K562 (cell line): ENCODE results near the gene SNAP23. TPM values are rescaled to one million over a fixed set of nuclear protein-coding genes. Genes with fewer than 3 reads are reported as not detected.
A peak's percentile ranks its signal among the peaks of the same experiment; 100 is the strongest.

Experiments used
- ATAC-seq: fragments of 200-7000 bp; cut with Tn5 transposase; 3 replicates; pipeline ENCODE4 v1.9.1; 2020; ENCODE audit warnings: moderate library complexity
- BruUV-seq: library from RNA; stranded (reverse); fragments of 400-500 nt; replicated peaks from 2 replicates; lab custom pipeline; 2021; lab: Mats Ljungman, UMichigan
- CTCF ChIA-PET: fragments of 300-600 bp; formaldehyde crosslinking; extraction: SDS; loops from one replicate; lab custom pipeline; 2021; ENCODE audit warnings: low intra/inter-chr PET ratio; lab: Yijun Ruan, JAX
- POLR2A ChIA-PET: fragments of 300-600, 350-650 bp; sonication (Branson Sonifier 250); formaldehyde crosslinking; extraction: SDS; loops from one replicate; lab custom pipeline; 2021; ENCODE audit warnings: antibody characterized with exemption, inconsistent platforms; lab: Yijun Ruan, JAX
- DNase-seq, 4 experiments: peaks; one replicate each; pipeline versions ENCODE4 v3.0.0 to v3.0.0-alpha.2; 2011 to 2018; ENCODE audit warnings: low spot score in 3 of 4, mixed read lengths in 3 of 4; ENCODE audit errors: extremely low read depth in 1 of 4
- FAIRE-seq: peaks from 2 replicates; lab custom pipeline; 2011; peaks lifted over from hg19 to GRCh38; lab: Jason Lieb, UNC
- H2AFZ ChIP-seq: 2 replicates; pipeline ENCODE4 v1.6.0; 2011; ENCODE audit warnings: low read depth, low read length, control low read depth, inconsistent platforms
- H3K27ac ChIP-seq: fragments of 200-600 bp; 3 replicates; pipeline ENCODE4 v1.8.0; 2011; ENCODE audit warnings: low read depth, mild to moderate bottlenecking, control low read depth, inconsistent platforms, low read length, moderate library complexity, mixed read lengths; ENCODE audit errors: extremely low read depth
- H3K27me3 ChIP-seq, 2 experiments: fragments of 300-600 bp in 1 of 2; 2 replicates in 1 of 2; 3 replicates in 1 of 2; pipeline versions ENCODE4 v1.6.0 to v1.8.0; 2011; ENCODE audit warnings: inconsistent platforms in 2 of 2, low read length in 2 of 2, mild to moderate bottlenecking in 1 of 2, mixed read lengths in 1 of 2, moderate library complexity in 1 of 2; ENCODE audit not compliant: control insufficient read depth in 2 of 2, insufficient read depth in 2 of 2
- H3K36me3 ChIP-seq: fragments of 300-600 bp; 3 replicates; pipeline ENCODE4 v1.8.0; 2011; ENCODE audit warnings: mild to moderate bottlenecking, low read length, inconsistent platforms; ENCODE audit not compliant: control insufficient read depth, insufficient read depth
- H3K4me1 ChIP-seq, 2 experiments: fragments of 200-600 bp in 1 of 2; replicated peaks in 1 of 2; 2 replicates in 1 of 2; 3 replicates in 1 of 2; pipeline versions ENCODE4 v1.5.1 to v1.8.0; 2011; ENCODE audit warnings: inconsistent platforms in 2 of 2, low read length in 2 of 2, mild to moderate bottlenecking in 1 of 2, mixed read lengths in 1 of 2, moderate library complexity in 1 of 2; ENCODE audit not compliant: control insufficient read depth in 2 of 2, insufficient read depth in 2 of 2
- H3K4me2 ChIP-seq: 2 replicates; pipeline ENCODE4 v1.6.1; 2011; ENCODE audit warnings: low read length, control low read depth, inconsistent platforms, mixed read lengths; ENCODE audit not compliant: insufficient read depth
- H3K4me3 ChIP-seq: fragments of 200-600 bp; sonication (generic), shearing (Covaris generic); 2 replicates; pipeline ENCODE4 v1.5.1; 2016; ENCODE audit warnings: control low read depth, inconsistent platforms
- H3K79me2 ChIP-seq: fragments of 200-600 bp; 3 replicates; pipeline ENCODE4 v1.8.0; 2011; ENCODE audit warnings: low read length, inconsistent platforms; ENCODE audit not compliant: control insufficient read depth, insufficient read depth
- H3K9ac ChIP-seq, 2 experiments: 2 replicates each; pipeline versions ENCODE4 v1.6.0 to v1.6.1; 2011; ENCODE audit warnings: low read depth in 2 of 2, low read length in 2 of 2, control low read depth in 1 of 2, inconsistent platforms in 1 of 2, mild to moderate bottlenecking in 1 of 2, mixed read lengths in 1 of 2; ENCODE audit not compliant: insufficient read depth in 1 of 2
- H3K9me1 ChIP-seq: one replicate; pipeline ENCODE4 v1.6.0; 2011; ENCODE audit warnings: inconsistent platforms, mild to moderate bottlenecking, low read length, moderate library complexity; ENCODE audit not compliant: control insufficient read depth, insufficient read depth
- H3K9me3 ChIP-seq: replicated peaks from 2 replicates; pipeline ENCODE4 v1.5.1; 2011; ENCODE audit warnings: low read depth, low read length, inconsistent platforms; ENCODE audit not compliant: control insufficient read depth, insufficient read depth
- H4K20me1 ChIP-seq: replicated peaks from 2 replicates; pipeline ENCODE4 v1.6.1; 2011; ENCODE audit warnings: low read length, inconsistent platforms, mixed read lengths; ENCODE audit not compliant: control insufficient read depth, insufficient read depth
- CTBP1 ChIP-seq: fragments of 450-650 bp; IDR thresholded peaks from 2 replicates; pipeline ENCODE4 v1.6.1; 2016; ENCODE audit warnings: borderline replicate concordance
- EWSR1 ChIP-seq: fragments of 450-650 bp; IDR thresholded peaks from 2 replicates; pipeline ENCODE4 v1.6.1; 2018; ENCODE audit warnings: borderline replicate concordance, mild to moderate bottlenecking, low read depth, moderate library complexity; ENCODE audit not compliant: partially characterized antibody
- FIP1L1 ChIP-seq: fragments of 200-400 bp; formaldehyde crosslinking; IDR thresholded peaks from 2 replicates; pipeline ENCODE4 v1.6.1; 2018; ENCODE audit warnings: mild to moderate bottlenecking, low read depth, low read length; ENCODE audit not compliant: poor library complexity, severe bottlenecking
- KHSRP ChIP-seq: fragments of 450-650 bp; IDR thresholded peaks from 2 replicates; pipeline ENCODE4 v1.6.1; 2017
- MAFG ChIP-seq: fragments of 450-650 bp; conservative IDR thresholded peaks from 2 replicates; pipeline ENCODE4 v1.6.1; 2016; ENCODE audit warnings: missing genetic modification characterization, missing compliant biosample characterization
- SAP30 ChIP-seq: fragments of 200-600 bp; sonication (generic); IDR thresholded peaks from 2 replicates; pipeline ENCODE4 v1.6.1; 2012; ENCODE audit warnings: borderline replicate concordance, low read depth, mild to moderate bottlenecking, moderate library complexity, low read length, control low read depth, inconsistent platforms; ENCODE audit not compliant: insufficient read depth, poor library complexity, severe bottlenecking
- SIX5 ChIP-seq, 2 experiments: IDR thresholded peaks; 2 replicates each; pipeline ENCODE4 v1.6.1; 2011; ENCODE audit warnings: low read length in 2 of 2, borderline replicate concordance in 1 of 2, low read depth in 1 of 2, mild to moderate bottlenecking in 1 of 2, moderate library complexity in 1 of 2; ENCODE audit not compliant: insufficient read depth in 1 of 2
- STAT5A ChIP-seq: IDR thresholded peaks from 2 replicates; pipeline ENCODE4 v1.6.1; 2012; ENCODE audit warnings: low read length, inconsistent platforms, borderline replicate concordance
- ZNF316 ChIP-seq: fragments of 450-650 bp; IDR thresholded peaks from 2 replicates; pipeline ENCODE4 v1.6.1; 2016
- ZNF830 ChIP-seq: fragments of 250-450 bp; sonication (Bioruptor Pico); IDR thresholded peaks from 2 replicates; pipeline ENCODE4 v1.5.0; 2021; ENCODE audit warnings: mild to moderate bottlenecking
- WGBS: fragments of 100-300 bp; shearing (Covaris generic); methylation state at CpG from one replicate; pipeline ENCODE4 v1.1.6; 2016; ENCODE audit warnings: low coverage, mixed read lengths; ENCODE audit not compliant: insufficient coverage; ENCODE audit errors: missing lambda C conversion rate; 5-methylcytosine and 5-hydroxymethylcytosine counted together
- in situ Hi-C: fragments of 300-500 bp; cut with MboI; formaldehyde crosslinking; loops from 4 replicates; pipeline ENCODE4 v1.15.0; 2018; ENCODE audit warnings: inconsistent platforms, mixed read lengths
- intact Hi-C: fragments of 100-400 bp; cut with micrococcal nuclease; formaldehyde crosslinking; loops from 2 replicates; pipeline ENCODE4 v1.14.2; 2022
- polyA plus RNA-seq, 8 experiments: library from polyadenylated mRNA; depleted of rRNA in 4 of 8; stranded (reverse) in 5 of 8; unstranded in 3 of 8; fragments of >200 nt; fragmentation: Nextera tagmentation in 2 of 8; fragmentation: Illumina TruSeq in 1 of 8; extraction: Ambion mirVana in 2 of 8; extraction: Trizol in 1 of 8; gene quantifications; 2 replicates each; pipeline versions ENCODE4 v1.2.1 to v1.2.3, GENCODE V29; 2011 to 2014; ENCODE audit warnings: inconsistent platforms in 1 of 8, missing spikeins in 1 of 8
- total RNA-seq, 7 experiments: library from RNA; depleted of rRNA in 6 of 7; stranded (reverse); fragments of >200 nt in 6 of 7; fragmentation: Illumina TruSeq in 2 of 7; extraction: Trizol in 2 of 7; gene quantifications; 2 replicates each; pipeline versions ENCODE4 v1.2.1 to v1.2.3, GENCODE V29; 2011 to 2021; ENCODE audit warnings: low replicate concordance in 1 of 7
- TF ChIP-seq, protein P1 (sequence below): fragments of 250-450 bp; sonication (Bioruptor Pico); IDR thresholded peaks from 2 replicates; pipeline ENCODE4 v1.8.0; 2022; ENCODE audit warnings: moderate library complexity, mild to moderate bottlenecking, inconsistent platforms
- TF ChIP-seq, protein P2 (sequence below), 2 experiments: fragments of 450-650 bp in 1 of 2; IDR thresholded peaks; 2 replicates each; pipeline ENCODE4 v1.6.1; 2011 to 2017; ENCODE audit warnings: low read depth in 2 of 2, antibody characterized with exemption in 1 of 2, borderline replicate concordance in 1 of 2, low read length in 1 of 2, mild to moderate bottlenecking in 1 of 2, mixed read lengths in 1 of 2; ENCODE audit not compliant: control insufficient read depth in 1 of 2
- TF ChIP-seq, protein P3 (sequence below), 3 experiments: IDR thresholded peaks in 2 of 3; conservative IDR thresholded peaks in 1 of 3; 2 replicates each; pipeline ENCODE4 v1.5.1; 2011 to 2012; ENCODE audit warnings: low read length in 3 of 3, mild to moderate bottlenecking in 3 of 3, control low read depth in 2 of 3, improper control_type of control experiment in 1 of 3, inconsistent platforms in 1 of 3, low read depth in 1 of 3, mixed read lengths in 1 of 3, moderate library complexity in 1 of 3; ENCODE audit not compliant: insufficient read depth in 2 of 3
- TF ChIP-seq, protein P4 (sequence below): fragments of 450-650 bp; formaldehyde crosslinking; IDR thresholded peaks from 2 replicates; pipeline ENCODE4 v1.4.0; 2020; ENCODE audit warnings: mild to moderate bottlenecking, moderate library complexity

SNAP23 gene
- total and polyA plus RNA-seq, 9 of the 15 experiments (the other 6 are each of a cell fraction or from before 2014, with no cell fraction given): 78.9 to 168 (median 117) TPM

DNA sequence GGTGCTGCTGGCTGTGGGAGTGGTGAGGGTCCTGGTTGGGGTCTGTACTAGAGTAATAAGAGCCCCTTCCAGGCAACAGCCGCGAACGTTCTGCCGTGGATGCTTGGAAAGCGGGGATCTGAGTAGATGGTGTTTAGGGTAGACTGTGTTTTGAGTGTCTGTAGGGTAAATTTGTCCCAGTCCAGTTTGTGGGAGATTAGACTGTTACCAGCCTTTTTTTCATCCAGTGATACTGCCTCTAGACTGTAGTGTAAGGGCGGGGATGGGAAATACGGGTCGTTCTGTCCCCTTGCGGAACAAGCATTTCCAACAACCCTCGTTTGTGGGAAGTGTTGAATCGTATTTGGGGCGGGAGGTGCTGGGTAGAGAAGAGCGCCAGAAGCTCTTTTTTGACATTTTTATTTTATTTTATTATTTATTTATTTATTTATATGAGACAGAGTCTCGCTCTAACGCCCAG is 53.6 kb downstream of the SNAP23 start:
- Histone ChIP-seq H3K27ac (peak overlapping the region; percentile 89), H3K36me3 (peaks cover 53% of the 10 kb centered on the region), H3K9me3 (no peaks in the 10 kb centered on the region), H3K27me3 (no peaks in the 10 kb centered on the region), H3K4me2 (peak overlapping the region; percentile 91), H4K20me1 (peaks cover 5% of the 10 kb centered on the region; the same call in 1 of the 2 replicates), H3K9ac (peak overlapping the region; percentile 93 to 97), H3K4me3 (peak overlapping the region; percentile 98), H3K79me2 (peaks cover 78% of the 10 kb centered on the region), H2AFZ (peak overlapping the region; percentile 94), H3K9me1 (no peaks in the 10 kb centered on the region), H3K4me1 (peaks cover 9 to 24% of the 10 kb centered on the region in 2 experiments)
- peak; percentile 78 for ATAC-seq
- CTCF ChIA-PET: no interaction called here
- in situ Hi-C loops: no loop called here
- peak in 2 of 4 experiments; percentile 57 to 65 for DNase-seq
- BruUV-seq: TSS peak; percentile 62
- WGBS: 2% methylated on average over 15 of the region's 15 CpGs
- FAIRE-seq: no peak
- POLR2A ChIA-PET: interaction anchor here (1.3 to 3.2 kb wide), 4 partner anchors 11 to 53 kb away, joined by 3 to 21 read pairs (median 9); partner anchors contain the start of genes SNAP23 and STARD9
- intact Hi-C loops: loop anchor here (2.0 to 10.0 kb wide), 2 partner anchors 54 to 106 kb away; partner anchors contain the start of gene SNAP23
- no peak for TF ChIP-seq KHSRP
- TF ChIP-seq, protein P1, sequence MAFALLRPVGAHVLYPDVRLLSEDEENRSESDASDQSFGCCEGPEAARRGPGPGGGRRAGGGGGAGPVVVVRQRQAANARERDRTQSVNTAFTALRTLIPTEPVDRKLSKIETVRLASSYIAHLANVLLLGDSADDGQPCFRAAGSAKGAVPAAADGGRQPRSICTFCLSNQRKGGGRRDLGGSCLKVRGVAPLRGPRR (CRISPR knock-in tag): no peak
- TF ChIP-seq ZNF316: no peak
- no peak for TF ChIP-seq FIP1L1
- no peak for TF ChIP-seq EWSR1
- TF ChIP-seq MAFG (tag): no peak
- TF ChIP-seq, protein P2, sequence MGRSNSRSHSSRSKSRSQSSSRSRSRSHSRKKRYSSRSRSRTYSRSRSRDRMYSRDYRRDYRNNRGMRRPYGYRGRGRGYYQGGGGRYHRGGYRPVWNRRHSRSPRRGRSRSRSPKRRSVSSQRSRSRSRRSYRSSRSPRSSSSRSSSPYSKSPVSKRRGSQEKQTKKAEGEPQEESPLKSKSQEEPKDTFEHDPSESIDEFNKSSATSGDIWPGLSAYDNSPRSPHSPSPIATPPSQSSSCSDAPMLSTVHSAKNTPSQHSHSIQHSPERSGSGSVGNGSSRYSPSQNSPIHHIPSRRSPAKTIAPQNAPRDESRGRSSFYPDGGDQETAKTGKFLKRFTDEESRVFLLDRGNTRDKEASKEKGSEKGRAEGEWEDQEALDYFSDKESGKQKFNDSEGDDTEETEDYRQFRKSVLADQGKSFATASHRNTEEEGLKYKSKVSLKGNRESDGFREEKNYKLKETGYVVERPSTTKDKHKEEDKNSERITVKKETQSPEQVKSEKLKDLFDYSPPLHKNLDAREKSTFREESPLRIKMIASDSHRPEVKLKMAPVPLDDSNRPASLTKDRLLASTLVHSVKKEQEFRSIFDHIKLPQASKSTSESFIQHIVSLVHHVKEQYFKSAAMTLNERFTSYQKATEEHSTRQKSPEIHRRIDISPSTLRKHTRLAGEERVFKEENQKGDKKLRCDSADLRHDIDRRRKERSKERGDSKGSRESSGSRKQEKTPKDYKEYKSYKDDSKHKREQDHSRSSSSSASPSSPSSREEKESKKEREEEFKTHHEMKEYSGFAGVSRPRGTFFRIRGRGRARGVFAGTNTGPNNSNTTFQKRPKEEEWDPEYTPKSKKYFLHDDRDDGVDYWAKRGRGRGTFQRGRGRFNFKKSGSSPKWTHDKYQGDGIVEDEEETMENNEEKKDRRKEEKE (IDR thresholded peaks at IDR 0.05; ENCODE audit: borderline replicate concordance in 1 of 2, control insufficient read depth in 1 of 2, low read depth in 2 of 2, low read length in 1 of 2): no peak
- no peak for TF ChIP-seq SIX5 (IDR thresholded peaks at IDR 0.05; ENCODE audit: borderline replicate concordance in 1 of 2, insufficient read depth in 1 of 2, low read depth in 1 of 2, low read length in 2 of 2)
- TF ChIP-seq, protein P3, sequence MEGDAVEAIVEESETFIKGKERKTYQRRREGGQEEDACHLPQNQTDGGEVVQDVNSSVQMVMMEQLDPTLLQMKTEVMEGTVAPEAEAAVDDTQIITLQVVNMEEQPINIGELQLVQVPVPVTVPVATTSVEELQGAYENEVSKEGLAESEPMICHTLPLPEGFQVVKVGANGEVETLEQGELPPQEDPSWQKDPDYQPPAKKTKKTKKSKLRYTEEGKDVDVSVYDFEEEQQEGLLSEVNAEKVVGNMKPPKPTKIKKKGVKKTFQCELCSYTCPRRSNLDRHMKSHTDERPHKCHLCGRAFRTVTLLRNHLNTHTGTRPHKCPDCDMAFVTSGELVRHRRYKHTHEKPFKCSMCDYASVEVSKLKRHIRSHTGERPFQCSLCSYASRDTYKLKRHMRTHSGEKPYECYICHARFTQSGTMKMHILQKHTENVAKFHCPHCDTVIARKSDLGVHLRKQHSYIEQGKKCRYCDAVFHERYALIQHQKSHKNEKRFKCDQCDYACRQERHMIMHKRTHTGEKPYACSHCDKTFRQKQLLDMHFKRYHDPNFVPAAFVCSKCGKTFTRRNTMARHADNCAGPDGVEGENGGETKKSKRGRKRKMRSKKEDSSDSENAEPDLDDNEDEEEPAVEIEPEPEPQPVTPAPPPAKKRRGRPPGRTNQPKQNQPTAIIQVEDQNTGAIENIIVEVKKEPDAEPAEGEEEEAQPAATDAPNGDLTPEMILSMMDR (IDR thresholded peaks at IDR 0.05 in 2 of 3, conservative IDR thresholded peaks at IDR 0.05 in 1 of 3; ENCODE audit: insufficient read depth in 2 of 3, low read depth in 1 of 3, low read length in 3 of 3): 0 out of 6 replicates have a peak, but pooled peaks of 1 of the 3 experiments have one; percentile 14
- TF ChIP-seq, protein P4, sequence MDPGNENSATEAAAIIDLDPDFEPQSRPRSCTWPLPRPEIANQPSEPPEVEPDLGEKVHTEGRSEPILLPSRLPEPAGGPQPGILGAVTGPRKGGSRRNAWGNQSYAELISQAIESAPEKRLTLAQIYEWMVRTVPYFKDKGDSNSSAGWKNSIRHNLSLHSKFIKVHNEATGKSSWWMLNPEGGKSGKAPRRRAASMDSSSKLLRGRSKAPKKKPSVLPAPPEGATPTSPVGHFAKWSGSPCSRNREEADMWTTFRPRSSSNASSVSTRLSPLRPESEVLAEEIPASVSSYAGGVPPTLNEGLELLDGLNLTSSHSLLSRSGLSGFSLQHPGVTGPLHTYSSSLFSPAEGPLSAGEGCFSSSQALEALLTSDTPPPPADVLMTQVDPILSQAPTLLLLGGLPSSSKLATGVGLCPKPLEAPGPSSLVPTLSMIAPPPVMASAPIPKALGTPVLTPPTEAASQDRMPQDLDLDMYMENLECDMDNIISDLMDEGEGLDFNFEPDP (CRISPR knock-in tag): no peak
- no peak for TF ChIP-seq STAT5A
- no peak for TF ChIP-seq ZNF830
- no peak for TF ChIP-seq SAP30
- no peak for TF ChIP-seq CTBP1
